HG03558 (cell line): ENCODE data around the gene NT5DC1.
A peak's percentile ranks its signal among the peaks of the same experiment; 100 is the strongest.
"Not testable (repeated sequence)": the region's sequence is repeated elsewhere in the genome, so short reads cannot be mapped to it uniquely, and the experiment has no call there.

Experiments
- ATAC-seq: cut with Tn5 transposase; IDR thresholded peaks from one replicate; pipeline ENCODE4 v1.9.1; 2021; ENCODE audit warnings: moderate number of reproducible peaks; ENCODE audit not compliant: unreplicated experiment; ENCODE audit errors: extremely low read depth

NT5DC1 gene

DNA sequence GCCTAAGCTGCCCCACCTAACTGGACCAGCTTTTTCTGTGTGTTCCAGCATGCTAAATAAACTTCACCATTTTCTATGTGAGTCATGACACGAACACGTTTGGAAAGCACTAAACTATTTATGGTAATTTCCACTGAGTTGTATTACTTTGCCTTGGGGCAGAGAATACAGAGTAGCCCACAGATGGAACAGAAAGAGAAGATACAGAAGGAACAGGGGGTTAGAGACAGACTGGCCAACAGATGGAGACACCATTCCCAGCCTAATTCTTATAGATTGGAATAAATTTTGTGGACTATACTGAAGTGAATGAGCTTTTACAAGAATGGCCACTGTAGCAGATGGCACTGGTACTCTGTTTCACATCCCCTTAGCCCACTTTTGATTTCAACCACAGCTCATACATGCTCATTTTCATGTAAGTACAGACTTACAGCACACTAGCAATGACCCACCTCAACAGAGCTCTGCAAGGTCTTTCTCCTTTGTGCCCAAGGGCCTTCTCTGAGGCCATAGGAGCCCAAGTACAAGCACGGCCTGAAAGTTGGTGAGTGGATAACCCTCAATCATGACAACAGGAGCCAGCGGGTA lies 13.1 kb upstream of the NT5DC1 start:
- ATAC-seq: peak; percentile 90

DNA sequence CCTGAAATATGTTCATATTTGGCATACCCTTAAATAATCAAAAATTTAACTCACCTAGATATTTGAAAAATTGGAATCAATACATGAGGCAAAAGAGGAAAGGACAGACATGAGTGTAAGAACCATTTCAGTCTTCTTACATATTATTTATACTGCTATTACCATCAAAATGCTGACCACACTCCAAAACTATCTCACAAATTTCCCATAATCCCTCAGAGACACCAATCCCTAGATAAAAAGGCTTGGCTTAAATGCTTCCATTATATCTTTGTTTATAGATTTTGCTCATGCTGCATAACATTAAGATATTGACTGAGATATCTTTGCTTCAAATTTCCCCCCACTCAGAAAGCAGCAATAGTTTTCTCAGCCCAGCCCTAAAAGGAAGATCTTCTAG lies 11.7 kb upstream of the NT5DC1 start:
- ATAC-seq: no peak

- ATAC-seq: peak; percentile 47
Observed at GRCh38 chr6:116090251-116090650, 10.4 kb upstream of the NT5DC1 start.

DNA sequence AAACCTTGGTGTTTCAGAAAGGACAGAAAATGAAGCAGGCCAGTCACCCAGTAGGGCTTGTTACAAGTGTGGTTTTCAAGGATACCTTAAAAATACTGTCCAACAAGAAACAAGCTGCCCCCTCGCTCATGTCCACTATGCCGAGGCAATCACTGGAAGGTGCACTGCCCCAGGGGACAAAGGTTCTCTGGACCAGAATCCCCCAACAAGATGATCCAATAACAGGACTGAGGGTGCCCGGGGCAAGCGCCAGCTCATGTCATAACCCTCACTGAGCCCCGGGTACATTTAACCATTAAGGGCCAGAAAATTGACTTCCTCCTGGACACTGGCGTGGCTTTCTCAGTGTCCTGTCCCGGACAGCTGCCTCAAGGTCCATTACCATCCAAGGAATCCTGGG lies 6.6 kb upstream of the NT5DC1 start:
- no peak for ATAC-seq

- not testable (repeated sequence) for ATAC-seq
Observed at GRCh38 chr6:116096048-116096759, 4.4 kb upstream of the NT5DC1 start.

GRCh38 chr6:116096979-116097816 lies 3.5 kb upstream of the NT5DC1 start:
- no peak for ATAC-seq

DNA sequence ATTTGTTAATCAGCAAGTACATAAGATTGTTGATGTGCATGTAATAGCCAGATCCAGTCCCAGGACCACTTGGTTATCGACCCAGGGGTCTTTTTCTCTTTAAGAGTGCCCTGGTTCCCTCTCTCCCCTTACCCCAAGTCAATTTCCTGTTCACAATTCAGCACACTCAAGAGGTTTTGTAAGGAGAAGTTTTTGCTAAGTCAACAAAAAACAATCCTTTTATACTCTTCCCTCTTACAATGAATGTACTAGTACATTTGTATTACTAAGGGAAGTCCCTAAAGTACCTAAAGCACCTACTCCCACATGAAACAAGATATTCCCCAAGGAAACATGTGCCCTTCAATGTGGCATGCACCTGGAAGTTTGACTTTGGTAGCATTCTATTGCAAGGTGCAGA lies 1.6 kb upstream of the NT5DC1 start:
- no peak for ATAC-seq

DNA sequence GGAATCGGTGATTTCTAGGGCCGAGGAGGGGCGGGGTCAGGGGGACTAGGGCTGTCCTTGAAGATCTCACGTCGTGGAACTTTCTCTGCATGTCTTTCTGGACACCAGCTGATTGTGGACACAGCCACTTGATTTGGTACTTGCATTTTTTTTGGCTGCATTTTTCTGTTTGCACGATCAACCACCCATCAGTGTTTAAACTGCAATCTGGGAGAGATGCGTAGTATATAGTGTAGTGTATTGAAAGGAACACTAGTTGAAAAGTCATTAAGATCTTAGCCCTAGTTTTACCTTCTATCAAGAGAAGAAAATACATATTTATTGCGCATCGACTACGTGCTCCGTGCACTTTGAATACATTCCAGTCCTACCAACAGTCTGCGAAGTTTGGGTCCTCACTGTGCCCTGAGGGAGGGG lies 657 bp downstream of the NT5DC1 start:
- no peak for ATAC-seq

DNA sequence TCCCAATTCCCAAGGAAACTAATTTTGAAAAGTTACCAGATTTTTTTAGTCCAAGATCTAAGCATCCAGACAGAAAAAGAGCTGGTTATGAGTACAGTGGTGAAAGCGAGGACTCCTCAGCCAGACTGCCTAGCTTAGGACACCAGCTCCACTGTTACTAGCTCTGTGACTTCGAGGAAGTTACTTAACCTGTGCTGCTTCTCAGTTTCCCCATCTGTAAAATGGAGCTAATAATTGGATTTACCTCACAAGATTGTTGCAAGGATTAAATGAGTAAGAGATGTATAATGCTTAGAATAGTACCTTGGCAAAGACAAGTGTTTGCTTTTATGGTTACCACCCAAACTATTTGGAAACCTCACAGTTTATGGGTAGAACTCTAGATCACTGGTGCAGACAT lies 1.1 kb downstream of the NT5DC1 start:
- ATAC-seq: no peak

DNA sequence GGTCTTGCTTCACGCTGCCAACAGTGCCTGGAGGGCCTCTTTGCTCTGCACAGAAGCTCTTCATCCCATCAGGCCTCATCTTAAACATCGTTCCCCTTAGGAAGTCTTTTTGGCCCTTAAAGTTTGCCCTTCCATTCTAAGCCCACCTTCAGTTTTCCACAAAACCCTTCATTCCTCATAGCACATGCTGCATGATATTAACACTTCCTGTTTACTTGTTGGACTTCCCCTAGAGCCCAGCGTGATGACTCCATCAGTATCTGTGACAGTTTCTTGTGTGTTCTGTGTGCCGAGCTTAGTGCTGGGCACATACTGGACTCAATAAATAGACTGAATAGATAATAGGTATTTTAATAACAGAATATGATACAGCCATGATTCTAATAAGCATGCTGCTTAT lies 2.2 kb downstream of the NT5DC1 start:
- no peak for ATAC-seq

- ATAC-seq: no peak
Observed at GRCh38 chr6:116104636-116105035, 4.0 kb downstream of the NT5DC1 start.

GRCh38 chr6:116105247-116105646 lies 4.6 kb downstream of the NT5DC1 start:
- ATAC-seq: no peak

DNA sequence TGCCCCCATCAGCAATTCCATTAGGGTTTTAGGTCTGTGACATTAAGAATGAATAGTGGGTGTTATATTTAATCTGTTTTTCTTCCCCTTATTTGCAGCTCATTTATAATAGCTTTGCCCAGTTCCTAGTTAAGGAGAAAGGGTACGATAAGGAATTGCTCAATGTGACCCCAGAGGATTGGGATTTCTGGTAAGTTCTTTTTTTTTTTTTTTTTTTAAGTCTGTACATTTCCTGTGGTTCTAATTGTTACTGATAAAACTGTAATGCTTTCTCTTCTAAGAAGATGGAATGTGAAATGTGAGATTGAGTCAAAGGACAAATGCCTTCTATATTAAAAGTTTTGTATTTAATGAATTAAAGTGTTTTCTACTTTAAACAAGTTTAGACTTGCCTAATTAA lies 5.5 kb downstream of the NT5DC1 start:
- ATAC-seq: no peak

DNA sequence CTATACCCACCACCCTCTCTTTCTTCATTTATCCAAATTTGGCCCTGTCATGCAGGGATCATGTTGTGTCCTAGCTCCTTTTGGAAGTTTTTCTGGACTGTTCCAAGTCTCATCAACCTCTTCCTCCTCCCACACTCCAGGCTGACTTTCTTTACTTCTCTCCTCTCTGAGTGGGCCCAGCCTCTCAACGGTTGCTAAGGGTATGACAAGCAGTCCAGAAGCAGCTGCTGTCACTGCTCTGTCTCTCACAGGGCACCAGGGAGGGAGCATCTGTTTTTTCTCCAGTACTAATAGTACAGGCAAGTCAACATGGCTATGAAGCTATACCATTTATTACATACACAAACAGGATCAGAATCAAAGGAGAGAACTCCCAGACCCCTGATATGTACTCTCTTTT lies 8.2 kb downstream of the NT5DC1 start:
- no peak for ATAC-seq

DNA sequence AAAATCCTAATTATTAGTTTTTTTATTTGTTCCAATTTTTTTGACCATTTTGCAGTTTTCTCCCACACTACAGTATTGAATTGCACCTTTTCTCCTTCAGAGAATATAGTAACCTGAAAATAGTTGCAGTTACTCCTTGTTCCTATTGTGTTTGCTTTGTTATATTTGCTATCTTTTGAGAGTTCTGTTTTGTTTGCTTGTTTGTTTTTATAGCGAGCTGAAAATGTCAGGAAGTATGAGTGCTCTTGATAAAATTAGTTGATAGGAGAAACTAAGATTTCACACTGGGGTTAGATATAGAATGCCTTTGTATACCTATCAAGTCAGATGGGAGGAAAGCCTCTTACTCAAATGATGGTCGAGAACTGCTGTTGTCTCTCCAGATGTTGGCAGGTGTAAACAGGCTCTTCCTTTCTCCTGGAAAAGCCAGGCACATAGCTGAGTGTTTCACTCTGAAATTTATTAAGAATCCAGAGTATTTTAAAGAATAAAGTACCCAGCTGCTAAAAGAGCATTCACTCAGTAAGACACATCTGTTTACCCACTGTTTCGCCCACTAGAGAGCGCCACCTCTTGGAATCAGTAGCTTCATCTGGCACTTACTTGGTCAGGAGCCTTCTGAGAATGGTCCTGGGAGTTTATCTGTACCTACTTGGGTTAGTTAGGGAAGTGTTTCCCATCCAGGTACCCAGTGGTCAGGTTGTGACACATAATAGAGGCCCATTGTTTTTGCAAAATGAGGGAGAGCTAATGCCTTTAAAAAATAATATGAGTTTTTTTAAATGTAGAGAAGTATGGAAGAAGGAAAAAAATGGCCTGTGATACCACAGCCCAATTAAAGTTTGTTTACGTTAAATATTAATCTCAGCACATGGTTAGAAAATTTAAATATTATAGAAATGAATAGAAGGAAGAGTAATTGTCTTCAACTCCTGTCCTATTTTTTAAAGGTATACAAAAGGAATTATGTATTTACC lies 11.2 kb downstream of the NT5DC1 start:
- peak; percentile 63 for ATAC-seq

GRCh38 chr6:116113386-116113785 lies 12.7 kb downstream of the NT5DC1 start:
- no peak for ATAC-seq

DNA sequence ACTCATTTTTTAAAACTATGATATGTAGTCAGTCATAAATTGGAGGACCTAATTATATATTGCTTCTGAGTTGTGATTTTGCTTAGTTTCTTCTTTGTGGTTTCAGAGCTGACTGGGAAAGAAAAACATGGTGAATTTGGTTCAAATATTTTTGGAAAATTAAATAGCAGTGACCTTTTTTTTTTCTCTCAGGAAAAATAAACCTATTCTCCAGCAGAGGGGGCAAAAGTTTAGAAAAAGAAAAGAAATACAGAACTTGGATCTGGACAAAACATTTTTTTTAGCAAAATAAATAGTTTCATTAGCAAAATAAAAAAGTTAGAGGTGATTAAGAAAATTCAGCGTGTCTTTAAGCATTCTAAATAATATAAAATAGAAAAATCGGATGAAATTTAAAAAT lies 15.1 kb downstream of the NT5DC1 start:
- no peak for ATAC-seq

- ATAC-seq: no peak
Observed at GRCh38 chr6:116118608-116119007, 18.0 kb downstream of the NT5DC1 start.

GRCh38 chr6:116120430-116120829 lies 19.8 kb downstream of the NT5DC1 start:
- no peak for ATAC-seq

DNA sequence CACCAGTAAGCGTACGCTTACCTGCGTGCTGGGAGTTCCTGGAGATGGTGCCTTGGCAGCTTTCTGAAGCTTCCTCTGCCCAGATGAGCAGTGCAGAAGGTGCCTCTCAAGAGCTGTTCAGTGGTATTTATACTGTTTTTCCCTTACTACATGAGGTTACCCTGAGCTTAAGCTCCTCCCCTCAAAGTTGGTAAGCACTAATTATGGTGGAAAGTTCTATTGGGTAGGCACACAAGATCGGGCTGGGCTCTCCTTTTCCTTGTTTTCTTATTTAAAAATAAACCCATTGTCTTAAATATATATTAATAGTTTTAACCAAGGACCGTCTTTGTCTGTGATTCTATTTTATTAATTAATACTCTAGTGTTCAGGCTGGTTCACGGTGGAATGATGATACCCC lies 25.4 kb downstream of the NT5DC1 start, which contains the start of gene COL10A1:
COL10A1 (minus strand) TSS at position 101 of the 400 bp plus-strand sequence. CDS start 640 bp downstream, outside the sequence.
- ATAC-seq: no peak
